HCT116 (cell line): Measurements from ENCODE around the gene NKAIN4. TPM values are rescaled to one million over a fixed set of nuclear protein-coding genes. Genes with fewer than 3 reads are reported as not detected.

Source experiments
- ATAC-seq: fragments of 200-7000 bp; cut with Tn5 transposase; 2 replicates; pipeline ENCODE4 v1.9.1; 2020; ENCODE audit warnings: mild to moderate bottlenecking, moderate library complexity
- BruUV-seq: library from RNA; stranded (reverse); fragments of 400-500 nt; replicated peaks from 2 replicates; lab custom pipeline; 2021; lab: Mats Ljungman, UMichigan
- CTCF ChIA-PET: fragments of 300-600 bp; sonication (Branson Sonifier 250); formaldehyde crosslinking; loops from one replicate; lab custom pipeline; 2021; ENCODE audit warnings: antibody characterized with exemption; lab: Charles Lee
- POLR2A ChIA-PET: fragments of 300-600, 350-600 bp; sonication (Branson Sonifier 250); formaldehyde crosslinking; loops from one replicate; lab custom pipeline; 2021; ENCODE audit warnings: antibody characterized with exemption; lab: Charles Lee
- RAD21 ChIA-PET, 2 experiments: fragments of 300-600 bp; sonication (Branson Sonifier 250); formaldehyde crosslinking; loops; one replicate each; lab custom pipeline; 2023; ENCODE audit warnings: low total read pairs in 2 of 2; ENCODE audit not compliant: uncharacterized antibody in 2 of 2, unreplicated experiment in 2 of 2, low non-redundant PET in 1 of 2; lab: Charles Lee
- DNase-seq: peaks from one replicate; pipeline ENCODE4 v3.0.0-alpha.2; 2010; ENCODE audit warnings: low read depth, low spot score
- H2AFZ ChIP-seq: fragments of 200-600 bp; shearing (Covaris generic), sonication (generic); 2 replicates; pipeline ENCODE4 v1.6.1; 2017; ENCODE audit warnings: low read depth, mixed run types, mixed read lengths, antibody characterized with exemption, low read length; ENCODE audit not compliant: poor library complexity, severe bottlenecking
- H3K27ac ChIP-seq: 2 replicates; pipeline ENCODE4 v1.5.1; 2012; ENCODE audit warnings: low read depth, low read length
- H3K27me3 ChIP-seq: fragments of 200-600 bp; sonication (generic); 2 replicates; pipeline ENCODE4 v1.6.1; 2016; ENCODE audit warnings: mixed run types, low read length, mixed read lengths; ENCODE audit not compliant: insufficient read depth
- H3K36me3 ChIP-seq, 2 experiments: fragments of 200-500 bp in 1 of 2; fragments of 200-600 bp in 1 of 2; sonication (Bioruptor generic) in 1 of 2; sonication (generic) in 1 of 2; 2 replicates each; pipeline versions ENCODE4 v1.5.1 to v1.6.1; 2014 to 2016; ENCODE audit warnings: low read length in 2 of 2, inconsistent platforms in 1 of 2, mixed read lengths in 1 of 2, mixed run types in 1 of 2; ENCODE audit not compliant: insufficient read depth in 2 of 2, control insufficient read depth in 1 of 2
- H3K4me1 ChIP-seq, 2 experiments: fragments of 200-600 bp in 1 of 2; sonication (generic) in 1 of 2; 2 replicates each; pipeline versions ENCODE4 v1.5.1 to v1.6.1; 2012 to 2017; ENCODE audit warnings: low read length in 2 of 2, inconsistent platforms in 1 of 2, mild to moderate bottlenecking in 1 of 2, mixed read lengths in 1 of 2, mixed run types in 1 of 2, moderate library complexity in 1 of 2; ENCODE audit not compliant: insufficient read depth in 2 of 2, control insufficient read depth in 1 of 2
- H3K4me2 ChIP-seq: fragments of 200-600 bp; sonication (generic); 2 replicates; pipeline ENCODE4 v1.6.1; 2017; ENCODE audit warnings: mixed run types, low read length, mixed read lengths
- H3K4me3 ChIP-seq, 2 experiments: fragments of 200-600 bp in 1 of 2; sonication (generic) in 1 of 2; replicated peaks in 1 of 2; 2 replicates each; pipeline ENCODE4 v1.5.1; 2011 to 2016; ENCODE audit warnings: low read length in 2 of 2, control low read depth in 1 of 2, low read depth in 1 of 2, mild to moderate bottlenecking in 1 of 2, mixed read lengths in 1 of 2, mixed run types in 1 of 2
- H3K79me2 ChIP-seq: fragments of 200-600 bp; sonication (generic); 2 replicates; pipeline ENCODE4 v1.6.1; 2017; ENCODE audit warnings: mild to moderate bottlenecking, mixed run types, low read length, moderate library complexity, mixed read lengths; ENCODE audit not compliant: insufficient read depth
- H3K9ac ChIP-seq: fragments of 200-600 bp; sonication (generic); 2 replicates; pipeline ENCODE4 v1.6.1; 2016; ENCODE audit warnings: low read length, mixed read lengths
- H3K9me2 ChIP-seq: fragments of 200-600 bp; sonication (generic), shearing (Covaris generic); 2 replicates; pipeline ENCODE4 v1.6.1; 2017; ENCODE audit warnings: mixed run types, mild to moderate bottlenecking, moderate library complexity; ENCODE audit not compliant: insufficient read depth
- H3K9me3 ChIP-seq, 2 experiments: fragments of 200-500 bp in 1 of 2; fragments of 200-600 bp in 1 of 2; sonication (Bioruptor generic) in 1 of 2; sonication (generic) in 1 of 2; 2 replicates each; pipeline ENCODE4 v1.6.1; 2014 to 2017; ENCODE audit warnings: low read length in 2 of 2, mixed read lengths in 2 of 2, inconsistent platforms in 1 of 2, low read depth in 1 of 2, mild to moderate bottlenecking in 1 of 2, mixed run types in 1 of 2, moderate library complexity in 1 of 2; ENCODE audit not compliant: control insufficient read depth in 1 of 2, insufficient read depth in 1 of 2
- H4K20me1 ChIP-seq: fragments of 200-600 bp; sonication (generic), shearing (Covaris generic); 2 replicates; pipeline ENCODE4 v1.6.1; 2017; ENCODE audit warnings: mixed run types, mild to moderate bottlenecking, moderate library complexity; ENCODE audit not compliant: insufficient read depth
- CEBPB ChIP-seq: IDR thresholded peaks from 2 replicates; pipeline ENCODE4 v1.6.1; 2012; ENCODE audit warnings: low read depth
- CTCF ChIP-seq, 3 experiments: fragments of 200-600 bp in 1 of 3; sonication (generic) in 1 of 3; IDR thresholded peaks in 2 of 3; conservative IDR thresholded peaks in 1 of 3; 2 replicates each; pipeline ENCODE4 v1.5.1; 2012 to 2017; ENCODE audit warnings: low read depth in 2 of 3, low read length in 2 of 3, antibody characterized with exemption in 1 of 3, borderline replicate concordance in 1 of 3, control low read depth in 1 of 3, mild to moderate bottlenecking in 1 of 3, mixed read lengths in 1 of 3, mixed run types in 1 of 3, moderate library complexity in 1 of 3; ENCODE audit not compliant: insufficient read depth in 1 of 3
- EZH2 ChIP-seq: fragments of 200-600 bp; sonication (generic); IDR thresholded peaks from 2 replicates; pipeline ENCODE4 v1.6.1; 2017; ENCODE audit warnings: antibody characterized with exemption, mixed run types
- POLR2AphosphoS5 ChIP-seq: IDR thresholded peaks from 2 replicates; pipeline ENCODE4 v1.6.1; 2011; ENCODE audit warnings: mild to moderate bottlenecking, low read depth, low read length, moderate library complexity
- REST ChIP-seq: IDR thresholded peaks from 2 replicates; pipeline ENCODE4 v1.6.1; 2012; ENCODE audit warnings: low read depth
- SP1 ChIP-seq: IDR thresholded peaks from 2 replicates; pipeline ENCODE4 v1.6.1; 2012; ENCODE audit warnings: low read depth
- TCF7L2 ChIP-seq: IDR thresholded peaks from 2 replicates; pipeline ENCODE4 v1.7.0; 2011; ENCODE audit warnings: borderline replicate concordance, inconsistent platforms; ENCODE audit not compliant: insufficient read depth, insufficient read length; ENCODE audit errors: extremely low read depth
- ZBTB33 ChIP-seq: IDR thresholded peaks from 2 replicates; pipeline ENCODE4 v1.6.1; 2011; ENCODE audit warnings: mild to moderate bottlenecking, low read length, moderate library complexity; ENCODE audit not compliant: insufficient replicate concordance; ENCODE audit errors: extremely low read depth
- ZFX ChIP-seq: fragments of 450-650 bp; IDR thresholded peaks from 2 replicates; pipeline ENCODE4 v1.6.1; 2017
- ZNF274 ChIP-seq: fragments of 200-500 bp; sonication (Bioruptor generic); IDR thresholded peaks from 2 replicates; pipeline ENCODE4 v1.6.1; 2014; ENCODE audit warnings: mild to moderate bottlenecking, low read depth, low read length, inconsistent platforms
- intact Hi-C: fragments of 100-400 bp; cut with micrococcal nuclease; formaldehyde crosslinking; loops from 2 replicates; pipeline ENCODE4 v1.10.0; 2022
- total RNA-seq: library from RNA; stranded (reverse); gene quantifications from one replicate; pipeline ENCODE4 v1.2.1, GENCODE V29; 2021; ENCODE audit not compliant: unreplicated experiment

NKAIN4 gene
- total RNA-seq, 1 experiment from 2014 or later, result not detected

- no peak for TF ChIP-seq ZFX
- TF ChIP-seq CTCF (IDR thresholded peaks at IDR 0.05 in 2 of 3, conservative IDR thresholded peaks at IDR 0.05 in 1 of 3; ENCODE audit: borderline replicate concordance in 1 of 3, insufficient read depth in 1 of 3, low read depth in 2 of 3, low read length in 2 of 3), result peak in 2 of 3 experiments; percentile 55 to 56; a peak in 3 of 6 replicates
- POLR2A ChIA-PET, result interaction anchor here (1.4 kb wide), 1 partner anchor 8 kb away, joined by 3 read pairs; the partner anchor contains the start of gene ARFGAP1
- H3K36me3 ChIP-seq, result peaks cover 29 to 35% of the 10 kb centered on the region in 2 experiments
Measured at GRCh38 chr20:63280929-63281545, 26.8 kb upstream of the NKAIN4 start.

GRCh38 chr20:63280371-63280770 lies 26.1 kb upstream of the NKAIN4 start:
- Histone ChIP-seq H3K4me1 (no peaks in the 10 kb centered on the region), H3K27me3 (no peaks in the 10 kb centered on the region), H3K4me2 (no peak overlapping the region), H3K27ac (no peak overlapping the region), H3K4me3 (no peak overlapping the region), H4K20me1 (no peaks in the 10 kb centered on the region), H3K9ac (no peak overlapping the region), H2AFZ (no peak overlapping the region), H3K79me2 (peaks cover 24% of the 10 kb centered on the region), H3K9me3 (no peaks in the 10 kb centered on the region), H3K9me2 (no peaks in the 10 kb centered on the region), H3K36me3 (peaks cover 30 to 38% of the 10 kb centered on the region in 2 experiments)
- POLR2A ChIA-PET, result no interaction called here
- no peak for DNase-seq
- RAD21 ChIA-PET, result no interaction called here
- intact Hi-C loops, result no loop called here
- ATAC-seq, result no peak
- BruUV-seq, result no TSS peak
- CTCF ChIA-PET, result interaction anchor here (1.8 kb wide), 1 partner anchor 57 kb away, joined by 10 read pairs; no protein-coding TSS in a partner anchor
- TF ChIP-seq ZBTB33 (no peak), REST (no peak), EZH2 (no peak), TCF7L2 (no peak), POLR2AphosphoS5 (no peak), SP1 (no peak), ZNF274 (no peak), CEBPB (no peak)

More at GRCh38 chr20:63280929-63281545, 26.8 kb upstream of the NKAIN4 start:
- Histone ChIP-seq H3K27ac (no peak overlapping the region), H3K27me3 (no peaks in the 10 kb centered on the region), H3K9me3 (no peaks in the 10 kb centered on the region), H3K4me1 (no peaks in the 10 kb centered on the region), H2AFZ (no peak overlapping the region), H3K79me2 (peaks cover 17% of the 10 kb centered on the region), H3K4me2 (no peak overlapping the region), H4K20me1 (no peaks in the 10 kb centered on the region), H3K4me3 (no peak overlapping the region), H3K9me2 (no peaks in the 10 kb centered on the region), H3K9ac (no peak overlapping the region)
- ATAC-seq (peak; percentile 80), DNase-seq (no peak)
- CTCF ChIA-PET, result interaction anchor here (1.8 kb wide), 1 partner anchor 57 kb away, joined by 10 read pairs; no protein-coding TSS in a partner anchor
- RAD21 ChIA-PET, result interaction anchor here in 1 of 2 experiments (1.0 kb wide), 1 partner anchor 58 kb away, joined by 3 read pairs; no protein-coding TSS in a partner anchor
- BruUV-seq, result no TSS peak
- intact Hi-C loops, result no loop called here
